ENCODE measurements around the gene RNF150.

Gene RNF150

GRCh38 chr4:141153751-141154510, 20.7 kb upstream of the RNF150 start:
- no peaks in the 10 kb centered on the region for H3K36me3 ChIP-seq (ENCODE audit: control insufficient read depth, insufficient read depth, low read length)
- no peak overlapping the region for H3K9ac ChIP-seq (ENCODE audit: low read length)
- no peak overlapping the region for H3K27ac ChIP-seq (ENCODE audit: low read depth, low read length)
- no peak overlapping the region for H3K4me3 ChIP-seq (ENCODE audit: low read length)
- no peaks in the 10 kb centered on the region for H3K27me3 ChIP-seq (ENCODE audit: control insufficient read depth, insufficient read depth, low read length)
- peaks cover 2% of the 10 kb centered on the region for H3K4me1 ChIP-seq (ENCODE audit: control insufficient read depth, insufficient read depth, low read length)

DNA sequence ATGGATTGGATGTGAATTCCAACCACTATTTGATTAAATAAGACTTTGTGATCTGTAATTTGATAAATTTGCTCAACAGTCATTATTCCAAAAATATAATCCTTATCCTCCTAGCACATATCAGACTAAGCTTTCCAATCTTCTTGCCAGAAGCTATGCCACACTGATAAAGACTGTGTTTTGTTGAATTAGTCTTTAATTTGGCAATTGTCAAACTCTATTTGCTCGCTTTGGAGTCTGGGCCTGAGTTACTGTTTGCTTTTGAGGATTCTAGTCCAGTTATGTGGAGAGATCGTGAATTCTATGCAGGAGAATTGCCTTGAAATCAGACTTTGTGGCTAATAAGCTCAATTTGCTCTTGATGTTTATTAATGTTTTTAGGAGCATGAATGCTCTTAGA, 10.9 kb upstream of the RNF150 start:
- H3K4me1 ChIP-seq (ENCODE audit: control insufficient read depth, insufficient read depth, low read length), result no peaks in the 10 kb centered on the region
- no peaks in the 10 kb centered on the region for H3K27me3 ChIP-seq (ENCODE audit: control insufficient read depth, insufficient read depth, low read length)

DNA sequence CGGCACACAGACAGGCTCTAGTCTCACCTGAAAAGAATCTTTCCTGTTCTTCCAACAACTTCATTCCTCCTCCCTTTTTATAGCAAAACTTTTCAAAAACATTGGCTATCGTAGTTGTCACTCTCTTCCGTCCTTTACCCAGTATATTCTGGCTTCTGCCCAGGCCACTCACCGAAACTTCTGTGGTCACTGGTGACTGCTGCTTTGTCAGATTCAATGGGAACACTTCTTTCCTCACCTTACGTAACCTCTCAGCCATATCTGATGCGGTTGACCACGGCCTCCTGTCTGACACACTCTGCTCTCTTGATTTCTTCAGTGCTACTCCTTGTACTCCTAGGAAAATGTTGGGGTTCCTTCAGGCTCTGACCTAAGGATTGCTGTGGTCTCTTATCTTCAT, 9.2 kb upstream of the RNF150 start:
- Histone ChIP-seq H3K9ac (ENCODE audit: low read length) (no peak overlapping the region), H3K27ac (ENCODE audit: low read depth, low read length) (no peak overlapping the region), H3K4me1 (ENCODE audit: control insufficient read depth, insufficient read depth, low read length) (no peaks in the 10 kb centered on the region), H3K36me3 (ENCODE audit: control insufficient read depth, insufficient read depth, low read length) (no peaks in the 10 kb centered on the region), H3K4me3 (ENCODE audit: low read length) (no peak overlapping the region), H3K27me3 (ENCODE audit: control insufficient read depth, insufficient read depth, low read length) (no peaks in the 10 kb centered on the region)

More for the DNA sequence above, 10.9 kb upstream of the RNF150 start:
- Histone ChIP-seq H3K4me3 (ENCODE audit: low read length) (no peak overlapping the region), H3K27ac (ENCODE audit: low read depth, low read length) (no peak overlapping the region), H3K36me3 (ENCODE audit: control insufficient read depth, insufficient read depth, low read length) (no peaks in the 10 kb centered on the region), H3K9ac (ENCODE audit: low read length) (no peak overlapping the region)

DNA sequence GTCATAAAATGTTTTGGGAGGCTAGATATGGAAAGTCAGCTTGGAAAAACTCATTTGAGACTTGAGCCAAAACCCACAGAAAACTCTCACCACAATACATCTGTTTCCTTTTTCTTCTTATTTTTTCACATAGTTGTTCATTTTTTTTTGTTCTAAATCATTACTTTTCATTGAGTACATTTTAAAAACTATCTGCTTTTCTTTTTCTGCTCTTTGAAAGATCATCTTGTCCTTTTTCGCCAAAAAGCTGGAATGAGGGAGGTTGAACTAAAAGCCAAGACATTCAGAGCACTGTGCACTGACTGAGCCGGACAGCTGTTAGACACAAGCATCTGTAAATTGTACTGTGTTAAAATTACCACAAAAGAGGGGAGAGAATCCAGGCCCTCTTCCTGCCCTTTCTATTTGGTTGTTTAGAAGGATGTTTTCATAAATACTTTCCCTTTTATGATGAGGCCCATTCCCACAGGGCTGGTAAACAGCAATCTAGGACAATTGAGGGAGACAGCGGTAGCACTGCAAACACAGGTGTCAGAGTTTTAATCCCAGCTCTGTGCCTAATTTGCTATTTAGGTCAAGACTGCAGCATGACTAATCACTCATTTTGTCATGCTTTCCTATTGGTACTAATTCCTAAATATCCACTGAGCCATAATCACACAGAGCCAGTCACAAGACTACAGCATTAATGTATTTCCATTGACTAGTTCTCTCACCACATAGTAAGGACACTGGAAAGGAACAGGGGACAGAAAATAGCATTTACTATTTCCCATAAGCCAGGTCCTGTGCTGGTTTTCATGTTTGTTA, 7.3 kb upstream of the RNF150 start:
- Histone ChIP-seq H3K9ac (ENCODE audit: low read length) (no peak overlapping the region), H3K27me3 (ENCODE audit: control insufficient read depth, insufficient read depth, low read length) (no peaks in the 10 kb centered on the region), H3K27ac (ENCODE audit: low read depth, low read length) (no peak overlapping the region)

DNA sequence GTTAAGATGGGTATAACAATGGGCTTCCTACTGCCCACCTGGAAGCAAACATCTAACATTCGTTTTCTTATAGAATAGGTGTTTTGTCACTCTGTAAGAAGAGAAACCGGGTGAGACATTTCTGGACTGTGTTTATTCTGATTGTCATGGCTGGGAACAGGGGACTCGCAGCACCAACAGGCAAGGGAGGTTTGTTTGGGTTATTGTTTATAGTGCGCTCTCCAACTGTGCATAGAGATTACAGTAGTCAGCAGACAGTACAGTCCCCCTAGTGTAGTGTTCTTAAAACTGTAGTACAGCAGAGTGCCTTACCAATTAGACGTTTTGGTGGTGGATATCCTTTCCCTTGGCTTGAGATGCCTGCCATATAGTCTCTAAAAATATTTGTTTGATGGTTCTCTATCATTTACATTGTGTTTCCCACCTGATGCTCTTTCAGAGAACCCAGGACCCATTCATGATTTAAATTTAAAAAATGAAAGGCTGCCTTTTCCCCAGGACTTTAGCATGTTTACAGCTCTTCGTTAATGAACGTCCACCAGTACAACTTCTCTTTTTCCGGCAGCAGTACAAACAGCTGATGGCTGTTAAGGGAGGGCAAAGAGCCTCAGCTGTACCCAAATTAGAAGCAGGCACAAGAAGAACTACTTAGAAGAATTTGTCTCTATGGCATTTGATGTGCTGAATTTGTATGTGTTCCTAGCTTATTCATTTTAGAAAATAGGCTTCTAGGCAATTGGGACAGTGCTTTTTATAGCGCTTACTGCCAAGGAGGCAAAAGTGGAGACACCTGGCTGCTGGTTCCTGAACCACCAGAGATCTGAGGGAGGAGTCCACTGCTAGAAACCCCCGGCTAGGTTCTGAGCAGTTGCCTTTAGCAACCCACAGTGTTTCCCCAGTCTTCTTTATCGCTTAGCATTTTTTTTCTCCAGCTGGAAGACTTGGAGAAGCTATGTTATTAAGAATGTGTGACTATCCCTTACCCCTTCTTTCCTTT, 1.0 kb upstream of the RNF150 start:
- peaks cover 5% of the 10 kb centered on the region for H3K27me3 ChIP-seq (ENCODE audit: control insufficient read depth, insufficient read depth, low read length)
- no peak overlapping the region for H3K4me3 ChIP-seq (ENCODE audit: low read length)
- H3K27ac ChIP-seq (ENCODE audit: low read depth, low read length), result no peak overlapping the region

More for the DNA sequence above, 7.3 kb upstream of the RNF150 start:
- H3K36me3 ChIP-seq (ENCODE audit: control insufficient read depth, insufficient read depth, low read length), result no peaks in the 10 kb centered on the region
- H3K4me3 ChIP-seq (ENCODE audit: low read length), result no peak overlapping the region
- H3K4me1 ChIP-seq (ENCODE audit: control insufficient read depth, insufficient read depth, low read length), result no peaks in the 10 kb centered on the region

GRCh38 chr4:141132709-141133145, 542 bp downstream of the RNF150 start:
- Histone ChIP-seq H3K27ac (ENCODE audit: low read depth, low read length) (peak overlapping the region; percentile 88), H3K9ac (ENCODE audit: low read length) (no peak overlapping the region), H3K4me1 (ENCODE audit: control insufficient read depth, insufficient read depth, low read length) (peaks cover 3% of the 10 kb centered on the region), H3K36me3 (ENCODE audit: control insufficient read depth, insufficient read depth, low read length) (no peaks in the 10 kb centered on the region), H3K4me3 (ENCODE audit: low read length) (peak overlapping the region; percentile 86), H3K27me3 (ENCODE audit: control insufficient read depth, insufficient read depth, low read length) (peaks cover 5% of the 10 kb centered on the region)

More for the DNA sequence above, 1.0 kb upstream of the RNF150 start:
- no peaks in the 10 kb centered on the region for H3K36me3 ChIP-seq (ENCODE audit: control insufficient read depth, insufficient read depth, low read length)
- no peak overlapping the region for H3K9ac ChIP-seq (ENCODE audit: low read length)
- peaks cover 3% of the 10 kb centered on the region for H3K4me1 ChIP-seq (ENCODE audit: control insufficient read depth, insufficient read depth, low read length)

DNA sequence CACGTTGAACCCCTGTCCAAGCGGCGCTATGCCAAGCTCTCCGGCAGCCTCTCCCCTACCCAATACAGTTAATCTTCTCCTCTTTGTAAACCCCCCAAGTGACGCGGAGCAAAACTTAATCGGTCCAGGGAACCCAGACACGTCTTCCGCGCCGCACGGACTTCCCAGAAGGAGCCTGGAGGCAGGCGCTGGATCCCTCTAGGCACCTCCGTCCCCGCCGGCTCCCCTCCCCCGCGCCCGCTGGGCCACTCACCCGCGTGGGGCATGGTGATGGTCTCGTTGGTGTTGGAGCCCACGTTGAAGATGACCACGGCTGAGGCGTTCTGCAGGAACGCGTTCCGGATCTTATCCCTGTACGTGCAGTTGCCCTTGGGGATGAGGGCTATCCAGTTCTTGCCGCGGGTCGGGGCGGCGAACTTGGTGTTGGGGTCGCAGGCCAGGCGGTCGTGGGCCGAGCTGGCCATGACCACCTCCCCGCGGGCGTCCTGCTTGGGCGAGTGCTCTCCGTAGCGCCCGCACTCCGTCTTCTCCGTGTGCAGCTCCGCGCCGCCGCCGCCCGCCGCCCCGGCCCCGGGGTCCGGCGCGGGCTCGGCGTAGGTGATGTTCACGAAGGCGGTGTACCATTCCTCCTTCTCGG, 1.1 kb downstream of the RNF150 start:
- peaks cover 3% of the 10 kb centered on the region for H3K4me1 ChIP-seq (ENCODE audit: control insufficient read depth, insufficient read depth, low read length)
- H3K27me3 ChIP-seq (ENCODE audit: control insufficient read depth, insufficient read depth, low read length), result peaks cover 5% of the 10 kb centered on the region
- H3K9ac ChIP-seq (ENCODE audit: low read length), result peak overlapping the region; percentile 52

DNA sequence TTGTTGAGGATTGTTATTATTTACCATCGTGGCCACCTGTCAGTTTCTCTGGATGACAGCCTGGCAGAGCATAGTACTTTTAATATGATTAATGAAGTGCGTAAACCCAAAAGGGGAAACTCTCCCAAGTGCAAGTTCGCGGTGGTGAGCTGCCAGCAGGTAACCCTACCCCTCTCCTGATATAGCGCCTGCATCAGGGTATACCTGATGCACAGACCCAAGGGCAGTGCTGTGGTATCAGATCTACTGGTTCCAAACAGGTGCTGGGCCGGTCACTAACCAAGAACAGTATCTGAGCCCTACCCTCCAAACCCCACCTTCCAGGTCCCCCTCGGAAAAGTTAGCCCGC, 1.6 kb downstream of the RNF150 start:
- Histone ChIP-seq H3K27ac (ENCODE audit: low read depth, low read length) (peak overlapping the region; percentile 88), H3K36me3 (ENCODE audit: control insufficient read depth, insufficient read depth, low read length) (no peaks in the 10 kb centered on the region), H3K4me3 (ENCODE audit: low read length) (peak overlapping the region; percentile 86), H3K9ac (ENCODE audit: low read length) (peak overlapping the region; percentile 19), H3K4me1 (ENCODE audit: control insufficient read depth, insufficient read depth, low read length) (peaks cover 3% of the 10 kb centered on the region), H3K27me3 (ENCODE audit: control insufficient read depth, insufficient read depth, low read length) (peaks cover 5% of the 10 kb centered on the region)

More for the DNA sequence above, 1.1 kb downstream of the RNF150 start:
- H3K4me3 ChIP-seq (ENCODE audit: low read length), result peak overlapping the region; percentile 86
- H3K36me3 ChIP-seq (ENCODE audit: control insufficient read depth, insufficient read depth, low read length), result no peaks in the 10 kb centered on the region
- H3K27ac ChIP-seq (ENCODE audit: low read depth, low read length), result peak overlapping the region; percentile 88

DNA sequence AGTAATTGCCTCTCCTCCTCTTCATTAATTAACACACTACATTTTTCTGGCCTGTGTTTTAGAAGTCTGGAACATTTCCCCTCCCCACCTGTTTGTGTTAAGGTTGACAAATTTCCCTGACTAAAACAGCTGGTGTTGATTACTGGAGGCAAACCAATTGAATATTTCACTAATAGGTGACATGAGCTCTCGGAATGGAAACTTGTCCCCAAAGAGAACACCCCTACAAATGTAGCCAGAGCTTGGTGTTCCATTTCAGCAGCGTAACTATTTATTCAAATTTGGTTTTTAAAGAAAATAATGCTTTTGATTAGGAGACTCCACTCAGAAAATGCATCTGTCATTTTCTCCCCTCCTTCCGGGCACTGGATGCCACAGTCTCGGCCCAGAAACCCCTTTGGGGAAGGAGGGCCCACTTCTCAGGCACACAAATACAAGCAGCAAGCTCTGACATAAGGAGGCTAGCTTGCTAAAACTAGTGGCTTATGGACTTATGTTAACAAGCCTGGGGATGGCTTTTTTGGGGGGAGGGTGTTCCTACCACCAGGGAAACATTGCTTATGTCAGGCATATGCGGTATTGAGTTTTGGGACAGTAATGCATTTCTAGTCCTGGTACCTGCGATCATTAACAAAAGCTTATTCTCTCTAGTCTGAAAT, 2.2 kb downstream of the RNF150 start:
- Histone ChIP-seq H3K36me3 (ENCODE audit: control insufficient read depth, insufficient read depth, low read length) (no peaks in the 10 kb centered on the region), H3K4me1 (ENCODE audit: control insufficient read depth, insufficient read depth, low read length) (peaks cover 6% of the 10 kb centered on the region), H3K9ac (ENCODE audit: low read length) (no peak overlapping the region), H3K27ac (ENCODE audit: low read depth, low read length) (peak overlapping the region; percentile 88), H3K27me3 (ENCODE audit: control insufficient read depth, insufficient read depth, low read length) (peaks cover 5% of the 10 kb centered on the region), H3K4me3 (ENCODE audit: low read length) (peak overlapping the region; percentile 86)

- no peak overlapping the region for H3K9ac ChIP-seq (ENCODE audit: low read length)
Measured at GRCh38 chr4:141127884-141128283, 5.4 kb downstream of the RNF150 start.

DNA sequence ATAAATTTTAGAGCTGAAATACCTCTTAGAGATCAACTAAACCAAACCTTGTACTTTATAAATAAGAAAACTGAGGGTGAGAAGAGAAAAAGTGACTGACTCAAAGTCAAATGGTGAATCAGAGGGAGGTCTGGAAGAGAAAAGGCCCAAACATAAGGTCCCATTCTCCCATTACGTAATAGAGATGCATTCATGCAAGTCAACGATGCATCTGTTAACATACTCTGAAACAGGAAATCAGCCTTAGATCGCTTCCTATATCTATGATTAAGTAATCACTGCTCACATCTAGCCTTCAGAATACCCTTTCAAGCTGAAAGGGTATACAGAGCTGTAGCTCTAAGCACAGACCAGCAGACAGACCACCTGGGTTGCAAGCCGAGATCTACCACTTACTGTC, 6.5 kb downstream of the RNF150 start:
- no peak overlapping the region for H3K27ac ChIP-seq (ENCODE audit: low read depth, low read length)
- H3K36me3 ChIP-seq (ENCODE audit: control insufficient read depth, insufficient read depth, low read length), result no peaks in the 10 kb centered on the region
- H3K4me1 ChIP-seq (ENCODE audit: control insufficient read depth, insufficient read depth, low read length), result peaks cover 8% of the 10 kb centered on the region
- peaks cover 2% of the 10 kb centered on the region for H3K27me3 ChIP-seq (ENCODE audit: control insufficient read depth, insufficient read depth, low read length)
- H3K4me3 ChIP-seq (ENCODE audit: low read length), result no peak overlapping the region
- no peak overlapping the region for H3K9ac ChIP-seq (ENCODE audit: low read length)

More at GRCh38 chr4:141127884-141128283, 5.4 kb downstream of the RNF150 start:
- Histone ChIP-seq H3K4me3 (ENCODE audit: low read length) (no peak overlapping the region), H3K27ac (ENCODE audit: low read depth, low read length) (no peak overlapping the region), H3K27me3 (ENCODE audit: control insufficient read depth, insufficient read depth, low read length) (peaks cover 5% of the 10 kb centered on the region), H3K36me3 (ENCODE audit: control insufficient read depth, insufficient read depth, low read length) (no peaks in the 10 kb centered on the region), H3K4me1 (ENCODE audit: control insufficient read depth, insufficient read depth, low read length) (peaks cover 8% of the 10 kb centered on the region)

Measured in rectal smooth muscle tissue (tissue), 1 donor.